Bone marrow (tissue), 2 donors: ENCODE results near the gene PPARGC1A.

Source experiments
- DNase-seq, 2 donors: peaks; one replicate each; lab custom pipeline; 2025; lab: John Stamatoyannopoulos, UW

PPARGC1A gene

DNA sequence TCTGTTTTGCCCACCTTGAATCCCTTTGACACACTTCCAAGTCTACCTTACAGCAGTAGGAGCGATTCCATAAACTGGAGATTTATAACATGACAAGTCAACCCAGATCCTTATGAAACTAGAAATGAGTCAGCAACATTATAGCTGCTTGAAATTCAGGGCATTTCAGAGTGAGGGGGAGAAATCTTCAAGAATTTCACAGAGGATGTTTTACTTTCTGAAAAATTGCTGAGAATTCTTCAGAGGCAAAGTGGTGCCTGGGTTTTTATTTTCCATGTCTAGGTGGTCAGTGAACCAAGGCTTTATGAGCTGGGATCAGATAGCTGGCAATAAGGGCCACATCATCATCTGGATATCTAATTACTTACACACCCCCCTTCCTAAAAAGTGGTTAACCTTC, 119.8 kb downstream of the PPARGC1A start:
- no peak for DNase-seq

DNA sequence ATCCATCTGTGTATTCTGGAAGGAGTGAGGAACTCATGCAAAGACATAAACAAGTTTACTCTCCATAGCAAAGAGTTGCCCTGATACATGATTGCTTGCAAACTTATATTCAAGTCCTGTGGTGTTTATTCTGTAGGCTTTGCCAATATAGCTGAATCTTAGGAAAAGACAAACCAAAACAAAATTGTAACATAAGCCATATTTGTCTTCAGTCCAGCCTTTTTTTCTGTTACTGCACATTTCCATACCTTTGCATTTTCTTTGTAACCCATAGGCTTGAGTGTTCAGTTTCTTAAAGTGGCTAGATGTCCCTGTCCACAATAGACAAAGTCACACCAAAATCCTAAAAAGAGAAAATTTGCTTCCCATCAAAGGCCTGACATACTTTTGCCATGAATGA, 120.4 kb downstream of the PPARGC1A start:
- DNase-seq = no peak

DNA sequence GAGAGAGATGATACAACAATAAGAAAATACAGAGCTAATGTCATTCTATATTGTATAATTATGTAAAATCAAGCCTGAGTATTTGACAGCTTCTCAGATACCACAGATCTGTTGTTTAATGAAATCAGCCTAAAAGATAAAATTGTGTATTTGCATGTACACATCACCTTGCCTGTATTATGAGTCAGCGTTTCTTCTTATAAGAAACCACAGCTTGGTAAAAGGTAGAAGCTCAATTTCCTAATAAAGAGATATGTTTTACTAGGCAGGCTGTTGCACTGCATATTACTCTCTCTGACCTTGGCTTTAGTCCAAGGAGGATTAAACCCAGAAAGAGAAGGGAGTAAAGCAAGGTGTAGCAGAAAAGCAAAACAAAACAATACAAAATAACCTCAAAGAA, 121.3 kb downstream of the PPARGC1A start:
- no peak for DNase-seq

DNA sequence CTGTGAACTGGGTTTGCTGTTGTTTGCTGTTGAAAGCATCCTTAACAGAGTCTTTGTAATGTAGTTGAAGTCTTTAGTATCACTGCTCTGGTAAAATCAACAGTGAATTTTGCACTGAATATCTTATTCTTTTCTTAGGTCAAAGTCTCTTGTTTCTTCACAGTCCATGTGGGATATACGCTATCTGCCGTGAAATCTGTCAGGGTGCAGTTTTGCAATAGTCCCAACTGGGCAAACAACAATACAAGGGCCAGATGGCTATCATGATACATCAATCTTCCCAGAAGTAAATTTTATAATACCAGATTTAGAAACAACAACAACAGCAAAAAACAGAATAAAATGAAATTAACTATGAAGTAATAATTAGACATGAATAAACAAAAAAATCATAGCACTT, 123.5 kb downstream of the PPARGC1A start:
- no peak for DNase-seq

- no peak for DNase-seq
Measured at GRCh38 chr4:23763559-23763958, 126.3 kb downstream of the PPARGC1A start.

DNA sequence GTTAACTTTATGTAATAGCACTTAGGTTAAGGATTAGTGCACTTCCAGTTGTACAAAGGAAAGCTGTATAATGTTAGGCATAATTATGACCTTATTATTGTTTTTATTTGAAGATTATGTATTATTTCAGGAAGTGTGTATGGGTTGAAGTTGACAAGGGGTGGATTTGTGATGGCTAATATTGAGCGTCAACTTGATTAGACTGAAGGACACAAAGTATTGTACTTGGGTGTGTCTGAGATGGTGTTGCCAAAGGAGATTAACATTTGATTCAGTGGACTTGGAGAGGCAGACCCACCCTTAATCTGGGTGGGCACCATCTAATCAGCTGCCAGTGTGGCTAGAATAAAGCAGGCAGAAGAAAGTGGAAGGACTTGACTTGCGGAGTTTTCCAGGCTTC, 127.3 kb downstream of the PPARGC1A start:
- no peak for DNase-seq

GRCh38 chr4:23759066-23759465, 130.8 kb downstream of the PPARGC1A start:
- no peak for DNase-seq

DNA sequence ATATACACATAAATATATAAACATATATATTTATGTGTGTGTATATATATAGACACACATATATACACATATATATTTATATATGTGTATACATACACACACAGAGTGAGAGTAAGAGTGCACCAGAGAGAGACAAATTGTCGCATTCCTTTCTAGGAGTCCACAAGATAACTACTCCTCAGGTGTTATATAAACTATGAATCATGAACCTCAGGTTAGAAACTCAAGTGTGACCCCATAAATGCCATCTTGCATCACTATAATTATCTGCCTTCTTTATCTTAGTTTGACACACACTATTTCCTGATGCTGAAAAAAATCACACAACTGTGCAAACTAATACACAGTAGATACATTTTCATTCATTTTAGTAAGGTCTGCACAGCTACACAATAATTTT, 135.2 kb downstream of the PPARGC1A start:
- no peak for DNase-seq

DNA sequence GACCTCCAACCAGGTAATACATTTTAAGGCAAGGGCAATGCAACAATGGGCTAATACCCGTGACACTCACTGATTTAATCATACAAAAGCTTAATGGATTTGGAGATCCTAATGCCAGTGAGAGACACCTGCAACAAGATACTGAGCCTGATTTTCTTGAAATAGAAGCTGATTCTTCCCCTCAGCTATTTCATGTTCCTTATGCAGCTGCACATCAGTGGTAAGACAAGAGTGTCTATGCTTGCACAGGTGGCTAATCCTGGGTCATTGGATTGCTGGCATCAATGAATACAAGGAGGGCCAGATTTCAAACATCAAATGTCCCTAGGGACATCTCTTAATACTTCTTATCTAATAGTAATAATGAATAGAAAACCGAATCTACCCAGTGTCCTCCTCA, 139.7 kb downstream of the PPARGC1A start:
- DNase-seq = no peak

- no peak for DNase-seq
Measured at GRCh38 chr4:23747281-23747735, 142.5 kb downstream of the PPARGC1A start.

DNA sequence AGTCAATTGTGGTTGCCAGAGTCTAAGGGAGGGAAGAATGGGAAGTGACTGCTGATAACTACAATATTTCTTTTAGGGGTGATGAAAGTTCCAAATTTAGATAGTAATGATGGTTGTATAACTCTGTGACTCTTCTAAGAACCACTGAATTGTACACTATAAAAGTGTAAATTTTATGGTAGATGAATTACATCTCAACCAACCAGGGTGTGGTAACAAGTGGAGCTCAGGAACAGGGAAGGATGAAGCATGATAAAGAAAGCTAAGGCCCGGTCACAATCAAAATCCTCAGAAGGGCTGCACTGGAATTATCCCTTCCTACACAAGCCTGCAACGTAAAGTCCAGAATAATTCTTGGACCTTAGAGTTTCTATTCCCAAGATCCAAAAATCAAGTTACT, 143.2 kb downstream of the PPARGC1A start:
- no peak for DNase-seq

DNA sequence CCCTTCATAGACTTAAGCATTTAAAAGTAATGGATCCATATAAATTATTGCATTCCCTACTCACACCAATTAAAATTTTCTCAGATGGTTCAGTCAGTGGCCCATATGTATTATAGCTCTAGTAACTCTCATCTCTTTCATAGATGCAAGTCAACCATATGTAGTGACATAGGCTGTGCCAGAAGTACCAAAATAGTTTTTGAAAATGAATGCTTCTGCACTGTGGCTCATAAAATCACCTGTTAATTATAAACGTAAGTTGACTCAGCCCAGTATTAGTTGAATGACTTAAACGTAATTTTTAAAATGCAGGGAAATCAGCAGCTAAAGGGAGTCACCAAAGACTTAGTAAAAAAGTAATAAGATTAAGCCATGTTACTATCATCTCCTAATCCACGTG, 143.8 kb downstream of the PPARGC1A start:
- no peak for DNase-seq

DNA sequence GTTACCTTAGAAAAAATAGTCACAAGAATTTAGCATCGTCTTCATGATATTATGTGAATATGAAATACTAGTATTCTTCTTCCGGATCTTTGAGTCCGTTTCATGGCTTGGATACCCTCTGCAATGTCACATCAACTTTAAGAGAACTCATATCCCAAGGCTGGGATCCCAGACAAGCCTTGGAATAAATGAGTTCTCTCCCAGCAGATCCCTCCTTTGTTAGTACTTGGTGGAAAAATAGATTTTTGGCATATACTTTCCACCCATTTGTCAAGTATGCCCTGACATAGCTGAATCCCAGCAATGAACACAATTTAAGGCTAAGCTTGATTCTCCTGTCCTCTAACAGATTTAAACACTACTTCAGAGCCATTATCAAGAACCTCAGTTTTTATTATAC, 144.5 kb downstream of the PPARGC1A start:
- no peak for DNase-seq
